Esophagus squamous epithelium (tissue), 5 donors: Measurements from ENCODE around the gene MAP3K19. TPM values are rescaled to one million over a fixed set of nuclear protein-coding genes. Genes with fewer than 3 reads are reported as not detected.

ENCODE experiments used
- DNase-seq: peaks from one replicate; lab custom pipeline; 2025; lab: John Stamatoyannopoulos, UW
- H3K27ac ChIP-seq, 4 donors: fragments of 200-600 bp; sonication (generic); one replicate each; pipeline ENCODE4 v1.5.1; 2016 to 2019; ENCODE audit warnings: mild to moderate bottlenecking in 1 of 4
- H3K27me3 ChIP-seq, 4 donors: fragments of 200-600 bp; sonication (generic); 1 replicate in 3 of 4; 2 replicates in 1 of 4; pipeline versions ENCODE4 v1.5.1 to v1.6.0; 2017 to 2021; ENCODE audit warnings: antibody characterized with exemption in 1 of 4
- H3K36me3 ChIP-seq, 3 donors: fragments of 200-600 bp; sonication (generic); one replicate each; pipeline ENCODE4 v1.5.1; 2016 to 2019
- H3K4me1 ChIP-seq, 3 donors: fragments of 200-600 bp; sonication (generic); one replicate each; pipeline ENCODE4 v1.5.1; 2017 to 2019
- H3K4me3 ChIP-seq, 4 donors: fragments of 200-600 bp; sonication (generic); 1 replicate in 3 of 4; 2 replicates in 1 of 4; pipeline ENCODE4 v1.5.1; 2016 to 2019; ENCODE audit warnings: mild to moderate bottlenecking in 2 of 4, moderate library complexity in 1 of 4
- H3K9me3 ChIP-seq, 3 donors: fragments of 200-600 bp; sonication (generic); one replicate each; pipeline ENCODE4 v1.5.1; 2016 to 2019
- CTCF ChIP-seq, 6 experiments: fragments of 450-650 bp in 4 of 6; fragments of 200-600 bp in 2 of 6; sonication (generic) in 2 of 6; IDR thresholded peaks; one replicate each; pipeline ENCODE4 v1.5.1; 2016 to 2019; ENCODE audit warnings: antibody characterized with exemption in 6 of 6, mild to moderate bottlenecking in 4 of 6, moderate library complexity in 4 of 6
- POLR2A ChIP-seq, 4 donors: fragments of 450-650 bp; IDR thresholded peaks; one replicate each; pipeline ENCODE4 v1.6.1; 2017; ENCODE audit warnings: antibody characterized with exemption in 4 of 4, mild to moderate bottlenecking in 4 of 4, moderate library complexity in 3 of 4
- WGBS, 2 donors: methylation state at CpG; one replicate each; pipeline ENCODE4 v1.1.5; 2018; 5-methylcytosine and 5-hydroxymethylcytosine counted together
- intact Hi-C: fragments of 100-400 bp; cut with DNase I; formaldehyde crosslinking; loops from one replicate; pipeline ENCODE4 v1.15.0; 2022
- total RNA-seq, 4 donors: library from RNA; depleted of rRNA; stranded (reverse); fragments of >200 nt; gene quantifications; one replicate each; pipeline ENCODE4 v1.1.0, GENCODE V29; 2016
- donor health status: DM: yes; HTN: yes; CAD: no.

MAP3K19 gene
- total RNA-seq, 4 donors from 2014 or later: not detected

- H3K4me3 ChIP-seq: no peak overlapping the region
- peaks cover 0 to 16% (median 0%) of the 10 kb centered on the region in 4 donors for H3K27me3 ChIP-seq
- no peaks in the 10 kb centered on the region for H3K4me1 ChIP-seq
- H3K9me3 ChIP-seq: no peaks in the 10 kb centered on the region
- no peak for DNase-seq
- no peak for TF ChIP-seq CTCF (IDR thresholded peaks at IDR 0.05)
- TF ChIP-seq POLR2A (IDR thresholded peaks at IDR 0.05): no peak
- intact Hi-C loops: no loop called here
- no peak overlapping the region for H3K27ac ChIP-seq
- H3K36me3 ChIP-seq: no peaks in the 10 kb centered on the region
These were observed 35.6 kb downstream of the MAP3K19 start for GRCh38 chr2:135011633-135012032.

GRCh38 chr2:135010200-135010942, 36.9 kb downstream of the MAP3K19 start:
- Histone ChIP-seq H3K4me1 (no peaks in the 10 kb centered on the region), H3K4me3 (no peak overlapping the region), H3K27ac (no peak overlapping the region), H3K27me3 (peaks cover 0 to 26% (median 0%) of the 10 kb centered on the region in 4 donors), H3K36me3 (no peaks in the 10 kb centered on the region), H3K9me3 (no peaks in the 10 kb centered on the region)
- TF ChIP-seq POLR2A (IDR thresholded peaks at IDR 0.05): no peak
- TF ChIP-seq CTCF (IDR thresholded peaks at IDR 0.05): no peak
- intact Hi-C loops: no loop called here
- DNase-seq: no peak
- 74 to 83% methylated on average over 9 to 10 of the region's 10 CpGs for WGBS, 2 donors

GRCh38 chr2:135009339-135009738, 37.9 kb downstream of the MAP3K19 start:
- Histone ChIP-seq H3K27me3 (peaks cover 0 to 35% (median 0%) of the 10 kb centered on the region in 4 donors), H3K27ac (no peak overlapping the region), H3K4me3 (no peak overlapping the region), H3K36me3 (no peaks in the 10 kb centered on the region), H3K4me1 (peaks cover 0 to 5% (median 0%) of the 10 kb centered on the region in 3 donors), H3K9me3 (no peaks in the 10 kb centered on the region)
- WGBS, 2 donors: 92 to 100% methylated on average over 1 of the region's 1 CpG
- intact Hi-C loops: loop anchor here (5.0 kb wide), 1 partner anchor 703 kb away; no protein-coding TSS in a partner anchor
- DNase-seq: no peak
- no peak for TF ChIP-seq CTCF (IDR thresholded peaks at IDR 0.05)
- no peak for TF ChIP-seq POLR2A (IDR thresholded peaks at IDR 0.05)

- peaks cover 0 to 9% (median 0%) of the 10 kb centered on the region in 3 donors for H3K4me1 ChIP-seq
- H3K9me3 ChIP-seq: no peaks in the 10 kb centered on the region
- no peak overlapping the region for H3K27ac ChIP-seq
- no peaks in the 10 kb centered on the region for H3K36me3 ChIP-seq
- TF ChIP-seq CTCF (IDR thresholded peaks at IDR 0.05) (no peak), POLR2A (IDR thresholded peaks at IDR 0.05) (no peak)
- no peak overlapping the region for H3K4me3 ChIP-seq
- peaks cover 0 to 35% (median 0%) of the 10 kb centered on the region in 4 donors for H3K27me3 ChIP-seq
- intact Hi-C loops: loop anchor here (5.0 kb wide), 1 partner anchor 707 kb away; no protein-coding TSS in a partner anchor
- WGBS, 2 donors: 64 to 68% methylated on average over 3 of the region's 3 CpGs
- no peak for DNase-seq
These were observed 41.5 kb downstream of the MAP3K19 start for GRCh38 chr2:135005753-135006152.

GRCh38 chr2:135004005-135004746, 43.1 kb downstream of the MAP3K19 start:
- Histone ChIP-seq H3K9me3 (no peaks in the 10 kb centered on the region), H3K36me3 (no peaks in the 10 kb centered on the region), H3K27ac (no peak overlapping the region), H3K4me3 (no peak overlapping the region), H3K4me1 (peaks cover 0 to 9% (median 0%) of the 10 kb centered on the region in 3 donors), H3K27me3 (peaks cover 0 to 39% (median 0%) of the 10 kb centered on the region in 4 donors)
- TF ChIP-seq POLR2A (IDR thresholded peaks at IDR 0.05) (no peak), CTCF (IDR thresholded peaks at IDR 0.05) (peak; percentile 76 to 91 (median 86))
- DNase-seq: peak; percentile 5
- intact Hi-C loops: no loop called here
- 5 to 7% methylated on average over 10 to 17 of the region's 17 CpGs for WGBS, 2 donors
